Tibial nerve (tissue), 3 donors: Measurements from ENCODE around the gene BACH1.

Source experiments
- POLR2A ChIP-seq, 2 donors: fragments of 450-650 bp; IDR thresholded peaks; one replicate each; pipeline ENCODE4 v1.6.1; 2017; ENCODE audit warnings: antibody characterized with exemption in 2 of 2, mild to moderate bottlenecking in 2 of 2, moderate library complexity in 2 of 2
- TF ChIP-seq, protein P1 (sequence below), 5 experiments: fragments of 200-600 bp in 3 of 5; fragments of 450-650 bp in 2 of 5; sonication (generic) in 3 of 5; IDR thresholded peaks; one replicate each; pipeline ENCODE4 v1.5.1; 2016 to 2019; ENCODE audit warnings: antibody characterized with exemption in 5 of 5, mild to moderate bottlenecking in 3 of 5, moderate library complexity in 2 of 5

DNA sequence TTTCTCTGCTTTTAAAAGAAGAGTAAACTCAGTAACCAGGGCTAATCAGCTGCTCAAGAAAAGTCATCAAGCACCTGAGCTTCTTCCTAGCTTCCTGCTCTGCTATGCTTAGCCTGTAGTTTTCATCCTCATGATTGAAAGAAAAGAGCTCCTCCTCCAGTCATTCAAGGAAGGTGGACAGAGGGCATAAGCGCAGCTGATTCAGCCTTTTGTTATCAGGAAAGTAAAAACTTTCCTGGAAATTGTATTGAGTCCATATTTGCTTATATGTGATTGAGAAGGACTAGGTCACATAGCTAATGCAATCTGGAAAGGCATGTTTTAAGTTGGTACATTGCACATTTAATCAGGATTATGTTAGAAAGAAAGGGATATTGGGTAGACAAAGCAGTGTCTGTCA lies 8.5 kb upstream of the BACH1 start:
- no peak for TF ChIP-seq POLR2A (IDR thresholded peaks at IDR 0.05)
- TF ChIP-seq, protein P1, sequence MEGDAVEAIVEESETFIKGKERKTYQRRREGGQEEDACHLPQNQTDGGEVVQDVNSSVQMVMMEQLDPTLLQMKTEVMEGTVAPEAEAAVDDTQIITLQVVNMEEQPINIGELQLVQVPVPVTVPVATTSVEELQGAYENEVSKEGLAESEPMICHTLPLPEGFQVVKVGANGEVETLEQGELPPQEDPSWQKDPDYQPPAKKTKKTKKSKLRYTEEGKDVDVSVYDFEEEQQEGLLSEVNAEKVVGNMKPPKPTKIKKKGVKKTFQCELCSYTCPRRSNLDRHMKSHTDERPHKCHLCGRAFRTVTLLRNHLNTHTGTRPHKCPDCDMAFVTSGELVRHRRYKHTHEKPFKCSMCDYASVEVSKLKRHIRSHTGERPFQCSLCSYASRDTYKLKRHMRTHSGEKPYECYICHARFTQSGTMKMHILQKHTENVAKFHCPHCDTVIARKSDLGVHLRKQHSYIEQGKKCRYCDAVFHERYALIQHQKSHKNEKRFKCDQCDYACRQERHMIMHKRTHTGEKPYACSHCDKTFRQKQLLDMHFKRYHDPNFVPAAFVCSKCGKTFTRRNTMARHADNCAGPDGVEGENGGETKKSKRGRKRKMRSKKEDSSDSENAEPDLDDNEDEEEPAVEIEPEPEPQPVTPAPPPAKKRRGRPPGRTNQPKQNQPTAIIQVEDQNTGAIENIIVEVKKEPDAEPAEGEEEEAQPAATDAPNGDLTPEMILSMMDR (IDR thresholded peaks at IDR 0.05) = no peak
